ENCODE data around the gene SIGLEC12. TPM values are rescaled to one million over a fixed set of nuclear protein-coding genes. Genes with fewer than 3 reads are reported as not detected.

Gene SIGLEC12
- total RNA-seq = not detected in 2 replicates

GRCh38 chr19:51501594-51502263 lies at the start of gene SIGLEC12:
Gene SIGLEC12 (minus strand): TSS chr19:51501800. CDS start chr19:51501733, 67 bp downstream.

GRCh38 chr19:51531349-51532315 lies 30.0 kb upstream of the SIGLEC12 start, which contains the start of gene SIGLEC6:
Gene SIGLEC6 (minus strand): TSS chr19:51531670. CDS start chr19:51531648, 22 bp downstream.

GRCh38 chr19:51478381-51479234 lies 23.0 kb downstream of the SIGLEC12 start, which contains the start of gene CEACAM18:
Gene CEACAM18 (plus strand): TSS chr19:51478539.

GRCh38 chr19:51458051-51458645 lies 43.5 kb downstream of the SIGLEC12 start, which contains the start of gene SIGLEC8:
Gene SIGLEC8 (minus strand): TSS chr19:51458454. CDS start chr19:51458387, 67 bp downstream.

Other genes starting within 250 kb of the SIGLEC12 start
- gene IGLON5, start 190.2 kb downstream of the SIGLEC12 start, total RNA-seq = not detected in 2 replicates
- gene VSIG10L, start 159.7 kb downstream of the SIGLEC12 start, total RNA-seq = 0.68 and 1.6 TPM in 2 replicates
- gene ETFB, start 135.4 kb downstream of the SIGLEC12 start, total RNA-seq = 26.7 and 59.9 TPM in 2 replicates
- gene CLDND2, start 132.8 kb downstream of the SIGLEC12 start, total RNA-seq = not detected in 2 replicates
- not detected in 2 replicates for gene NKG7, start 129.1 kb downstream of the SIGLEC12 start, total RNA-seq
- not detected in 2 replicates for gene LIM2, start 113.8 kb downstream of the SIGLEC12 start, total RNA-seq
- gene C19orf84, start 111.2 kb downstream of the SIGLEC12 start, total RNA-seq = not detected in 2 replicates
- gene SIGLEC10, start 84.2 kb downstream of the SIGLEC12 start, total RNA-seq = not detected in 2 replicates
- not detected in 2 replicates for gene SIGLEC8, start 43.3 kb downstream of the SIGLEC12 start, total RNA-seq
- gene CEACAM18, start 23.3 kb downstream of the SIGLEC12 start, total RNA-seq = not detected in 2 replicates
- not detected in 2 replicates for gene SIGLEC6, start 29.9 kb upstream of the SIGLEC12 start, total RNA-seq
- gene ZNF175, start 69.5 kb upstream of the SIGLEC12 start, total RNA-seq = 1.4 and 3.2 TPM in 2 replicates
- not detected in 2 replicates for gene SIGLEC5, start 128.6 kb upstream of the SIGLEC12 start, total RNA-seq
- gene SIGLEC14, start 145.0 kb upstream of the SIGLEC12 start, total RNA-seq = not detected in 2 replicates
- gene SPACA6, start 191.5 kb upstream of the SIGLEC12 start, total RNA-seq = 1.0 and 5.2 TPM in 2 replicates
- gene HAS1, start 222.2 kb upstream of the SIGLEC12 start, total RNA-seq = under 0.01 and 0.07 TPM in 2 replicates